Measurements from ENCODE around the gene LRCH2.

Gene LRCH2

GRCh38 chrX:115112411-115112810, 121.5 kb downstream of the LRCH2 start:
- no peak for DNase-seq (ENCODE audit: low read depth)
- no peak overlapping the region for H3K4me3 ChIP-seq (ENCODE audit: low read depth, low read length)

- no peak overlapping the region for H3K4me3 ChIP-seq (ENCODE audit: low read depth, low read length)
- DNase-seq (ENCODE audit: low read depth) = no peak
Measured at GRCh38 chrX:115098897-115099296, 135.0 kb downstream of the LRCH2 start.

GRCh38 chrX:115093191-115093590, 140.7 kb downstream of the LRCH2 start:
- DNase-seq (ENCODE audit: low read depth) = no peak
- H3K4me3 ChIP-seq (ENCODE audit: low read depth, low read length) = no peak overlapping the region

- no peak overlapping the region for H3K4me3 ChIP-seq (ENCODE audit: low read depth, low read length)
- DNase-seq (ENCODE audit: low read depth) = no peak
Measured at GRCh38 chrX:115089419-115089818, 144.5 kb downstream of the LRCH2 start.

- no peak for DNase-seq (ENCODE audit: low read depth)
- H3K4me3 ChIP-seq (ENCODE audit: low read depth, low read length) = no peak overlapping the region
Measured at GRCh38 chrX:115068896-115069295, 165.0 kb downstream of the LRCH2 start.

- H3K4me3 ChIP-seq (ENCODE audit: low read depth, low read length) = no peak overlapping the region
- DNase-seq (ENCODE audit: low read depth) = no peak
Measured at GRCh38 chrX:115067812-115068211, 166.1 kb downstream of the LRCH2 start.

- no peak for DNase-seq (ENCODE audit: low read depth)
- no peak overlapping the region for H3K4me3 ChIP-seq (ENCODE audit: low read depth, low read length)
Measured at GRCh38 chrX:115065304-115065703, 168.6 kb downstream of the LRCH2 start.

Measured in skeletal muscle cell (primary cell).